ENCODE measurements around the gene FBXL7.

DNA sequence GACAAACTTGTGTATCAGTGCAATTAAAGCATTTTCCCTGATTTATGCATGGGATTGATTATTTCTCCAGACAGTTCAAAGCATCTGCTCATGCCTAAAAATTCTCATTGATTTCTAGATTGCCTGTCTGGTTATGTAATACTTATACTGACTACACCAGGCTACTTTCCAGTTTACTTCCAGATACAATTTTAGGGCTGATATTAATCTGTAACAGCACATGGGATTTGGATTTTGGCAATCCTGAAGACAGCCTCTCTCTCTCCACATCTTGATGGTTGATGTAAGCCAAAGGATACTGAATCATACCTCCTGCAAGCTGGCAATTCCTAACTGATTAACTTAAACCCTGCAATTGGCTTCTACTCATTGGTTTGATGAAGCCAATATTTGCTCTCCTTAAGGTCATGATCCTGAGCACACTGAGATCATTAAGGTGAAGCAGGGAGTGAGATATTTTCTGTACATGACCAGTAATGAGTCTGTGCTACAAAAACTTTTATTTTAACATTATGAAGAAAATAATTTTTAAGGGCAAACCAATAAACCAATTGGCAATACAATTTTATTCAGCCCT is 25.7 kb upstream of the FBXL7 start:
- no peak for TF ChIP-seq POLR2A (IDR thresholded peaks at IDR 0.05)
- TF ChIP-seq, protein P1, sequence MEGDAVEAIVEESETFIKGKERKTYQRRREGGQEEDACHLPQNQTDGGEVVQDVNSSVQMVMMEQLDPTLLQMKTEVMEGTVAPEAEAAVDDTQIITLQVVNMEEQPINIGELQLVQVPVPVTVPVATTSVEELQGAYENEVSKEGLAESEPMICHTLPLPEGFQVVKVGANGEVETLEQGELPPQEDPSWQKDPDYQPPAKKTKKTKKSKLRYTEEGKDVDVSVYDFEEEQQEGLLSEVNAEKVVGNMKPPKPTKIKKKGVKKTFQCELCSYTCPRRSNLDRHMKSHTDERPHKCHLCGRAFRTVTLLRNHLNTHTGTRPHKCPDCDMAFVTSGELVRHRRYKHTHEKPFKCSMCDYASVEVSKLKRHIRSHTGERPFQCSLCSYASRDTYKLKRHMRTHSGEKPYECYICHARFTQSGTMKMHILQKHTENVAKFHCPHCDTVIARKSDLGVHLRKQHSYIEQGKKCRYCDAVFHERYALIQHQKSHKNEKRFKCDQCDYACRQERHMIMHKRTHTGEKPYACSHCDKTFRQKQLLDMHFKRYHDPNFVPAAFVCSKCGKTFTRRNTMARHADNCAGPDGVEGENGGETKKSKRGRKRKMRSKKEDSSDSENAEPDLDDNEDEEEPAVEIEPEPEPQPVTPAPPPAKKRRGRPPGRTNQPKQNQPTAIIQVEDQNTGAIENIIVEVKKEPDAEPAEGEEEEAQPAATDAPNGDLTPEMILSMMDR (IDR thresholded peaks at IDR 0.05): no peak

Measured in right lobe of liver (tissue), 4 donors.